ENCODE results near the gene RNF32.

DNA sequence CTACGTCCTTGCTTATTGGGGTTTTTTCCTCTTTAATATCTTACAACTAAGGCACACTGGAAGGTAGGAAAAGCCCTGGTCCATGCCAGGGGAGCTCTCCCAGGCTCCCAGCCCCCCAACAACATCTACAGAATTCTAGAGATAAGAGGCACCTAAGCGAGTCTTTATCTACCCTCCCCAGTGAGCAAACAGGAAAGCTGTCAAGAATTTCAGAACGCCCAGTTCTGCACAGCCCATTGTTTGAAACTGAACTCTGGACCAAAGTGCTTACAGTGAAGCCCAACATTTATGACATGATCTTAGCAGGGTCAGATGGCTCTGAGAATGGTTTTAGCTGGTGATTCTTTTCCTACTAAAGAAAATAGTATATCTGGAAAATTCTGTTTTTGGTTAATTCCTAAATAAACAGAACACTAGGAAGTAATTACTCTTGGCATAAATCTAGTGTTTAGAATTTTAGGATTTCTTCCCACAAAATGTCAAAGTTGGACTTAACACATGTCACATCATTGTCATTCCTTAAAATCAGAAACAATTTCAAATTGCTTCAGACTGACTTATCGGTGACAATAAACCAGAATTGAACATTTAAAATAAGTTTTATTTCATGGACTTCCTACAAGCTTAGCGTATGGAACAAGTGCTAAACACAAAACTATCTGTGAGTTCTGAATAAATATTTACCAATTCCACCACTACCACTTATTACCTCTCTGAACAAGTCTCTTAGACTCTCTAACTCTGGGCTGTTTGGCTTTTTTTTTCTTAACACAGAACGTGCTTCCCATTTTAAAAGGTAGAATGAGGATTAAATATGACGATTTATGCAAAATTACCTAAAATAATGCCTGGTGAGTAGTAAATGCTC is 31.3 kb upstream of the RNF32 start:
- TF ChIP-seq, protein P1, sequence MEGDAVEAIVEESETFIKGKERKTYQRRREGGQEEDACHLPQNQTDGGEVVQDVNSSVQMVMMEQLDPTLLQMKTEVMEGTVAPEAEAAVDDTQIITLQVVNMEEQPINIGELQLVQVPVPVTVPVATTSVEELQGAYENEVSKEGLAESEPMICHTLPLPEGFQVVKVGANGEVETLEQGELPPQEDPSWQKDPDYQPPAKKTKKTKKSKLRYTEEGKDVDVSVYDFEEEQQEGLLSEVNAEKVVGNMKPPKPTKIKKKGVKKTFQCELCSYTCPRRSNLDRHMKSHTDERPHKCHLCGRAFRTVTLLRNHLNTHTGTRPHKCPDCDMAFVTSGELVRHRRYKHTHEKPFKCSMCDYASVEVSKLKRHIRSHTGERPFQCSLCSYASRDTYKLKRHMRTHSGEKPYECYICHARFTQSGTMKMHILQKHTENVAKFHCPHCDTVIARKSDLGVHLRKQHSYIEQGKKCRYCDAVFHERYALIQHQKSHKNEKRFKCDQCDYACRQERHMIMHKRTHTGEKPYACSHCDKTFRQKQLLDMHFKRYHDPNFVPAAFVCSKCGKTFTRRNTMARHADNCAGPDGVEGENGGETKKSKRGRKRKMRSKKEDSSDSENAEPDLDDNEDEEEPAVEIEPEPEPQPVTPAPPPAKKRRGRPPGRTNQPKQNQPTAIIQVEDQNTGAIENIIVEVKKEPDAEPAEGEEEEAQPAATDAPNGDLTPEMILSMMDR (IDR thresholded peaks at IDR 0.05; ENCODE audit: low read depth, low read length, missing input control) = no peak
- TF ChIP-seq YY1 (IDR thresholded peaks at IDR 0.05) (peak; percentile 19), HNF4A (conservative IDR thresholded peaks at IDR 0.05) (peak; percentile 92), SP1 (IDR thresholded peaks at IDR 0.05) (peak; percentile 87), NR2F2 (IDR thresholded peaks at IDR 0.05) (peak; percentile 86), GABPA (IDR thresholded peaks at IDR 0.05 in 1 of 2, conservative IDR thresholded peaks at IDR 0.05 in 1 of 2) (no peak), TAF1 (conservative IDR thresholded peaks at IDR 0.05) (peak; percentile 28), FOXA1 (IDR thresholded peaks at IDR 0.05) (no peak)
- TF ChIP-seq, protein P2, sequence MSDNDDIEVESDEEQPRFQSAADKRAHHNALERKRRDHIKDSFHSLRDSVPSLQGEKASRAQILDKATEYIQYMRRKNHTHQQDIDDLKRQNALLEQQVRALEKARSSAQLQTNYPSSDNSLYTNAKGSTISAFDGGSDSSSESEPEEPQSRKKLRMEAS (IDR thresholded peaks at IDR 0.05) = no peak
